ENCODE results near the gene SEBOX. TPM values are rescaled to one million over a fixed set of nuclear protein-coding genes. Genes with fewer than 3 reads are reported as not detected.

Gene SEBOX
- total and polyA plus RNA-seq, 2 donors (not counting 1 experiment from before 2014, with no cell fraction given), result not detected

DNA sequence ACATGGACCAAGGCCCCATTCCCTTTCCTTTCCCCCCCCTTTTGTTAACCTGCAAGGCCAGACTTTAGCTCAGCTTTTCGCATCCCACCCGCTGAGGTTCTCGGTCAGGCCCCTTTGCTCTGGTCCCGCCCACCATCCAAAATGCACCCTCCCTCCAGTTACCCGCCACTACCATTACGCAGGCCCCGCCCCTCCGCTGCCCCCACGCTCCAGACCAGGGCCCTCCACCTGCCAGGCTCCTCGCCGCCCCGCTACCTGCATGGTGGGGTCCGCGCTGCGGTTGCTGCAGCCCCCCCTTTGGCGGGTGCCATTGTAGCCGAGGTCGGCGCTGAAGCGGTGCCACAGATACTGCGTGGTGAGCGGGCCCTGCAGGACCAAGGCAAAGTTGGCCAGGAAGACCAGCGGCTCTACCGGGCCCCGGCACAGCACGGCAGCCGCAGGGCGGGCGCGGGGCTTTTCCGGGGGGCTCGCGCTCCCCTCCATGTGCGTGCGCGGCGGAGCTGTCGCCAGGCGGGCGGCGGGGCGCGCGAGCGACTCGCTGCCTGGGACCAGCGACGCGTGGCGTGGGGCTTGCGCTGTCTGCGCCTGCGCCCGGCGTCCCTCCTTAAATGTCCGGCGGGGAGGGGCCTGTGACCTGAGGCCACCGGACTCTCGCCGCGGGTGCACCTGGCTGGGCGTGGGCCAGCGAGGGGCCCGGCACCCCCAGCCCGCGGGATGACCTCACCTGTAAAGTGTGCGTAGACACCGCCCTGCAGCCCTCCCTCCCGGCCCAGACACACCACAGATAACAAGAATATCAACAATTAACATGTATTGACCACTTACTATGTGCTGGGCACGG lies 40.9 kb upstream of the SEBOX start, which contains the start of gene SLC46A1:
Gene SLC46A1 (minus strand): TSS at position 581 of the 841 bp plus-strand sequence. CDS start 98 bp downstream, at position 483.
- Histone ChIP-seq H3K27ac (ENCODE audit: insufficient read depth, low read length) (no peak within 1 kb of the TSS), H4K20me1 (ENCODE audit: control insufficient read depth, extremely low read depth, insufficient read depth, low read length) (no peaks in the 10 kb centered on the region), H3K4me3 (replicated peaks in 1 of 4; ENCODE audit: control extremely low read depth in 1 of 4, insufficient read depth in 1 of 4, low read depth in 3 of 4, low read length in 4 of 4) (peak within 1 kb of the TSS; percentile 37 to 70 (median 48)), H2AFZ (ENCODE audit: low read length) (peak within 1 kb of the TSS; percentile 60), H3K9me3 (ENCODE audit: control insufficient read depth, insufficient read depth, low read depth, low read length) (no peaks in the 10 kb centered on the region), H3K27me3 (ENCODE audit: control insufficient read depth, insufficient read depth, low read length) (no peaks in the 10 kb centered on the region), H3K4me1 (ENCODE audit: control insufficient read depth, extremely low read depth, insufficient read depth, low read length) (peaks cover 2% of the 10 kb centered on the region), H3K36me3 (ENCODE audit: control insufficient read depth, insufficient read depth, low read length) (no peaks in the 10 kb centered on the region), H3K79me2 (ENCODE audit: control insufficient read depth, insufficient read depth, low read length) (no peaks in the 10 kb centered on the region), H3K9ac (ENCODE audit: insufficient read depth, low read length) (peak within 1 kb of the TSS; percentile 43), H3K4me2 (ENCODE audit: extremely low read depth, insufficient read depth, low read length) (peak within 1 kb of the TSS; percentile 49)
- no peak for TF ChIP-seq EZH2 (IDR thresholded peaks at IDR 0.05; ENCODE audit: low read length, missing control alignments)
- TF ChIP-seq, protein P1, sequence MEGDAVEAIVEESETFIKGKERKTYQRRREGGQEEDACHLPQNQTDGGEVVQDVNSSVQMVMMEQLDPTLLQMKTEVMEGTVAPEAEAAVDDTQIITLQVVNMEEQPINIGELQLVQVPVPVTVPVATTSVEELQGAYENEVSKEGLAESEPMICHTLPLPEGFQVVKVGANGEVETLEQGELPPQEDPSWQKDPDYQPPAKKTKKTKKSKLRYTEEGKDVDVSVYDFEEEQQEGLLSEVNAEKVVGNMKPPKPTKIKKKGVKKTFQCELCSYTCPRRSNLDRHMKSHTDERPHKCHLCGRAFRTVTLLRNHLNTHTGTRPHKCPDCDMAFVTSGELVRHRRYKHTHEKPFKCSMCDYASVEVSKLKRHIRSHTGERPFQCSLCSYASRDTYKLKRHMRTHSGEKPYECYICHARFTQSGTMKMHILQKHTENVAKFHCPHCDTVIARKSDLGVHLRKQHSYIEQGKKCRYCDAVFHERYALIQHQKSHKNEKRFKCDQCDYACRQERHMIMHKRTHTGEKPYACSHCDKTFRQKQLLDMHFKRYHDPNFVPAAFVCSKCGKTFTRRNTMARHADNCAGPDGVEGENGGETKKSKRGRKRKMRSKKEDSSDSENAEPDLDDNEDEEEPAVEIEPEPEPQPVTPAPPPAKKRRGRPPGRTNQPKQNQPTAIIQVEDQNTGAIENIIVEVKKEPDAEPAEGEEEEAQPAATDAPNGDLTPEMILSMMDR (conservative IDR thresholded peaks at IDR 0.05 in 1 of 2, IDR thresholded peaks at IDR 0.05 in 1 of 2; ENCODE audit: low read depth in 1 of 2, low read length in 2 of 2), result no peak
- DNase-seq (ENCODE audit: low read depth in 2 of 2), result peak in 1 of 2 donors; percentile 38

DNA sequence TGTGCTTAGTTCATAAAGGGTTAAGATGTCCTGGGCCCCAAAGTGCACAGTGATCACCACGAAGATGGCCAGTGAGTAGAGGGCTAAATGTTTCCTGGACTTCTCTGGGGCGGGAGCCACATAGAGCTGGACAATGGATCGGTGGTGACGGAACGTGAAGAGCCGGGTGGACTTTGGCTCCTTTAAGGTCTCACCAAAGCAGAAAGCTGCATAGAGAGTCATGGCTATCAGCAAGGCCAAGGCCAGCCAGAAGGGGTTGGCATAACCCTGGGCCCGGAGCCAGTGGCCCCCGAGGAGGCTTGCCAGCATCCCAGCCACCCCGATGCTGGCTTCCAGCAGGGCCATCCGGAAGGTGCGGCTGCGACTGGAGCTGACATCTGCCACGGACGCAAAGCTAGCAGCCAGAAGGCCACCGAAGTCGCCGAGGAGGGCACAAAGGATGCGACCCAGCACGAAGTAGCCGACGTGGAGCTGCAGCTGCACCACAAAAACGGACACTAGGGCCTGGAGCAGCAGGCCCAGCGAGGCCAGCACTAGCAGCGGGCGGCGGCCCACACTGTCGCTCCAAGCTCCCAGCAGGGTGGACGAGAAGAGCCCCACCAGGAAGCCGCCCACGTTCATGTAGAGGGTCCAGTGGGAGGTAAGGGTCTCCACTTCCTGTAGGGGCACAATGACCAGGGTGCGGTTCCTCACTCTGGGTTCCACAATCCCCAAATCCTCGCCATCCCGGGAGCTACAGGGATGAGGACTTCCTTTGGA lies 40.0 kb upstream of the SEBOX start:
- H3K4me1 ChIP-seq (ENCODE audit: control insufficient read depth, extremely low read depth, insufficient read depth, low read length), result peaks cover 2% of the 10 kb centered on the region
- no peaks in the 10 kb centered on the region for H3K79me2 ChIP-seq (ENCODE audit: control insufficient read depth, insufficient read depth, low read length)
- peak overlapping the region; percentile 60 for H2AFZ ChIP-seq (ENCODE audit: low read length)
- H3K27me3 ChIP-seq (ENCODE audit: control insufficient read depth, insufficient read depth, low read length), result no peaks in the 10 kb centered on the region
- peak overlapping the region; percentile 20 for H3K9ac ChIP-seq (ENCODE audit: insufficient read depth, low read length)
- H3K4me3 ChIP-seq (replicated peaks in 1 of 4; ENCODE audit: control extremely low read depth in 1 of 4, insufficient read depth in 1 of 4, low read depth in 3 of 4, low read length in 4 of 4), result peak overlapping the region; percentile 37 to 70 (median 48)
- no peaks in the 10 kb centered on the region for H4K20me1 ChIP-seq (ENCODE audit: control insufficient read depth, extremely low read depth, insufficient read depth, low read length)
- H3K27ac ChIP-seq (ENCODE audit: insufficient read depth, low read length), result no peak overlapping the region
- no peaks in the 10 kb centered on the region for H3K36me3 ChIP-seq (ENCODE audit: control insufficient read depth, insufficient read depth, low read length)
- H3K9me3 ChIP-seq (ENCODE audit: control insufficient read depth, insufficient read depth, low read depth, low read length), result no peaks in the 10 kb centered on the region
- TF ChIP-seq, protein P1 (conservative IDR thresholded peaks at IDR 0.05 in 1 of 2, IDR thresholded peaks at IDR 0.05 in 1 of 2; ENCODE audit: low read depth in 1 of 2, low read length in 2 of 2), result no peak
- TF ChIP-seq EZH2 (IDR thresholded peaks at IDR 0.05; ENCODE audit: low read length, missing control alignments), result no peak
- DNase-seq (ENCODE audit: low read depth in 2 of 2), result no peak
- H3K4me2 ChIP-seq (ENCODE audit: extremely low read depth, insufficient read depth, low read length), result peak overlapping the region; percentile 49

DNA sequence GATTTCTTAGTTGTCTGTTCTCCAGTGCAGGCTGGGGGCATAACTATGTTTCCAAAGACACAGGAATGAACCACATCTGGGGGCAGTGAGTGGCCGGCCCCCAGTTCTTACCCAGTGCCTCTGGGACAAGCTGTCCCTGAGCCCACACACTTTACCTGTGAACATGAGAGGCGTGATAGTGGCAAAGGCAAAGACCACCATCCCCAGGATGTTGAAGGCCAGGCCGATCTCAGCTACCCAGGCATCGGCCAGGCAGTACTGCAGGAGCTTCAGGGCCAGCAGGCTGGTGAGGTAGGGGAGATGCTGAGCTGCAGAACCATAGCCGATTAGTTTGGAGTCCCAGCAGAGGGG lies 39.4 kb upstream of the SEBOX start:
- no peak overlapping the region for H3K27ac ChIP-seq (ENCODE audit: insufficient read depth, low read length)
- H3K4me2 ChIP-seq (ENCODE audit: extremely low read depth, insufficient read depth, low read length), result no peak overlapping the region
- H3K9ac ChIP-seq (ENCODE audit: insufficient read depth, low read length), result no peak overlapping the region
- no peaks in the 10 kb centered on the region for H3K36me3 ChIP-seq (ENCODE audit: control insufficient read depth, insufficient read depth, low read length)
- H3K27me3 ChIP-seq (ENCODE audit: control insufficient read depth, insufficient read depth, low read length), result no peaks in the 10 kb centered on the region
- H3K79me2 ChIP-seq (ENCODE audit: control insufficient read depth, insufficient read depth, low read length), result no peaks in the 10 kb centered on the region
- no peak overlapping the region for H2AFZ ChIP-seq (ENCODE audit: low read length)
- no peak overlapping the region for H3K4me3 ChIP-seq (replicated peaks in 1 of 4; ENCODE audit: control extremely low read depth in 1 of 4, insufficient read depth in 1 of 4, low read depth in 3 of 4, low read length in 4 of 4)
- no peaks in the 10 kb centered on the region for H3K9me3 ChIP-seq (ENCODE audit: control insufficient read depth, insufficient read depth, low read depth, low read length)
- no peak for TF ChIP-seq EZH2 (IDR thresholded peaks at IDR 0.05; ENCODE audit: low read length, missing control alignments)
- TF ChIP-seq, protein P1 (conservative IDR thresholded peaks at IDR 0.05 in 1 of 2, IDR thresholded peaks at IDR 0.05 in 1 of 2; ENCODE audit: low read depth in 1 of 2, low read length in 2 of 2), result no peak
- peaks cover 2% of the 10 kb centered on the region for H3K4me1 ChIP-seq (ENCODE audit: control insufficient read depth, extremely low read depth, insufficient read depth, low read length)
- no peak for DNase-seq (ENCODE audit: low read depth in 2 of 2)
- no peaks in the 10 kb centered on the region for H4K20me1 ChIP-seq (ENCODE audit: control insufficient read depth, extremely low read depth, insufficient read depth, low read length)

Data from fibroblast of lung (primary cell).